CD4-positive, CD25-positive, alpha-beta regulatory T cell (primary cell): Measurements from ENCODE around the gene ARMC5. TPM values are rescaled to one million over a fixed set of nuclear protein-coding genes. Genes with fewer than 3 reads are reported as not detected.
"Not testable (repeated sequence)": the region's sequence is repeated elsewhere in the genome, so short reads cannot be mapped to it uniquely, and the experiment has no call there.

Experiments used
- ATAC-seq, 2 donors: fragments of 150-1000 bp; cut with Tn5 transposase; one replicate each; pipeline ENCODE4 v1.10.0; 2021; ENCODE audit warnings: low read depth in 2 of 2, moderate number of reproducible peaks in 2 of 2, moderate library complexity in 1 of 2
- DNase-seq, 3 donors: peaks; one replicate each; pipeline versions ENCODE4 v3.0.0 to v3.0.0-alpha.2; 2012 to 2022; ENCODE audit warnings: mixed read lengths in 1 of 3
- H3K27ac ChIP-seq: one replicate; pipeline ENCODE4 v1.7.0; 2013; ENCODE audit warnings: mild to moderate bottlenecking, low read length; ENCODE audit not compliant: insufficient read depth, poor library complexity, severe bottlenecking
- H3K27me3 ChIP-seq: one replicate; pipeline ENCODE4 v1.7.0; 2013; ENCODE audit warnings: low read length; ENCODE audit not compliant: control insufficient read depth, insufficient read depth
- H3K36me3 ChIP-seq: one replicate; pipeline ENCODE4 v1.7.0; 2013; ENCODE audit warnings: mild to moderate bottlenecking, low read length, moderate library complexity; ENCODE audit not compliant: control insufficient read depth, insufficient read depth
- H3K4me1 ChIP-seq: 2 replicates; pipeline ENCODE4 v1.7.0; 2013; ENCODE audit warnings: mild to moderate bottlenecking, low read length; ENCODE audit not compliant: insufficient read depth, control insufficient read depth, poor library complexity, severe bottlenecking
- H3K4me3 ChIP-seq: one replicate; pipeline ENCODE4 v1.7.0; 2013; ENCODE audit warnings: low read depth, mild to moderate bottlenecking, low read length, moderate library complexity
- H3K9me3 ChIP-seq, 2 experiments: 1 replicate in 1 of 2; 2 replicates in 1 of 2; pipeline ENCODE4 v1.7.0; 2013; ENCODE audit warnings: low read length in 2 of 2, mild to moderate bottlenecking in 1 of 2, moderate library complexity in 1 of 2; ENCODE audit not compliant: control insufficient read depth in 2 of 2
- H3K27ac Mint-ChIP-seq, 3 donors: one replicate each; pipeline ENCODE4 v1.8.0; 2020 to 2022; ENCODE audit warnings: mild to moderate bottlenecking in 3 of 3, mixed read lengths in 3 of 3, moderate library complexity in 2 of 3
- H3K27me3 Mint-ChIP-seq: one replicate; pipeline ENCODE4 v1.8.0; 2022; ENCODE audit warnings: mild to moderate bottlenecking, mixed read lengths
- H3K36me3 Mint-ChIP-seq: one replicate; pipeline ENCODE4 v1.8.0; 2020; ENCODE audit warnings: mixed read lengths
- H3K4me1 Mint-ChIP-seq, 4 donors: one replicate each; pipeline ENCODE4 v1.8.0; 2020 to 2022; ENCODE audit warnings: mixed read lengths in 4 of 4, mild to moderate bottlenecking in 1 of 4
- H3K4me3 Mint-ChIP-seq, 4 donors: one replicate each; pipeline ENCODE4 v1.8.0; 2020 to 2022; ENCODE audit warnings: mild to moderate bottlenecking in 4 of 4, mixed read lengths in 4 of 4, moderate library complexity in 3 of 4
- H3K9me3 Mint-ChIP-seq, 7 donors: one replicate each; pipeline ENCODE4 v1.8.0; 2020 to 2022; ENCODE audit warnings: mixed read lengths in 7 of 7, mild to moderate bottlenecking in 3 of 7, moderate library complexity in 2 of 7
- polyA plus RNA-seq, 4 donors: library from polyadenylated mRNA; unstranded; fragments of 300-500 nt; fragmentation: Illumina TruSeq; gene quantifications; one replicate each; pipeline ENCODE4 v1.2.3, GENCODE V29; 2021
- total RNA-seq: library from RNA; stranded (reverse); gene quantifications from one replicate; pipeline ENCODE4 v1.2.3, GENCODE V29; 2022

ARMC5 gene
- total and polyA plus RNA-seq, 5 donors from 2014 or later = 4.0 to 11.4 (median 5.8) TPM

DNA sequence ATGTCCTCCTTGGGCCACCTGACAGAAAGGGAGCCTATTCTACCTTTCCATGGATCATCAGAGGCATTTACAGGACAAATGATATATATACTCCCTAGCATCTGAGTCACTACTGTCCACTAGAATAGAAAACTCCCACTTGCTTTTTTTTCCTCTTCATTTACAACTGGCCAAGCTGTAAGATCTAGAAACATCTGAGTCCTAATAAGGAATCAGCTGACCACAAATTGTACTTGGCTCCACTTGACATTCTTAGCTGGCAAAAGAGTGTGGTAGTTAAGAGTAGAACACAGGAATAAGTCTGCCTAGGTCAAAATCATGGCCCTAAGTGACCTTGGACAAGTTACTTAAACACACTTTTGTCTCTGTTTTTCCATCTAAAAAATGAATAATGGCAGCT is 43.7 kb downstream of the ARMC5 start:
- no peak overlapping the region for H3K27ac ChIP-seq
- ATAC-seq (no peak), DNase-seq (no peak)
- no peaks in the 10 kb centered on the region for H3K27me3 ChIP-seq
- H3K27me3 Mint-ChIP-seq = no peaks in the 10 kb centered on the region
- no peaks in the 10 kb centered on the region for H3K9me3 Mint-ChIP-seq
- no peaks in the 10 kb centered on the region for H3K9me3 ChIP-seq
- H3K36me3 Mint-ChIP-seq = peaks cover 13% of the 10 kb centered on the region
- peak overlapping the region in 2 of 3 donors; percentile 53 to 61 for H3K27ac Mint-ChIP-seq
- H3K36me3 ChIP-seq = peaks cover 17% of the 10 kb centered on the region
- no peak overlapping the region for H3K4me3 Mint-ChIP-seq
- peaks cover 23% of the 10 kb centered on the region for H3K4me1 ChIP-seq
- no peak overlapping the region for H3K4me3 ChIP-seq
- peaks cover 21 to 48% (median 33%) of the 10 kb centered on the region in 4 donors for H3K4me1 Mint-ChIP-seq

GRCh38 chr16:31503555-31503954 is 44.3 kb downstream of the ARMC5 start:
- H3K9me3 ChIP-seq, H3K4me3 ChIP-seq, H3K27me3 ChIP-seq, DNase-seq, H3K27me3 Mint-ChIP-seq, H3K27ac Mint-ChIP-seq, H3K4me3 Mint-ChIP-seq, ATAC-seq, H3K9me3 Mint-ChIP-seq, H3K27ac ChIP-seq: not testable (repeated sequence)
- Mint-ChIP-seq H3K4me1 (peaks cover 21 to 51% (median 37%) of the 10 kb centered on the region in 4 donors), H3K36me3 (peaks cover 11% of the 10 kb centered on the region)
- H3K36me3 ChIP-seq = peaks cover 11% of the 10 kb centered on the region
- H3K4me1 ChIP-seq = peaks cover 26% of the 10 kb centered on the region

DNA sequence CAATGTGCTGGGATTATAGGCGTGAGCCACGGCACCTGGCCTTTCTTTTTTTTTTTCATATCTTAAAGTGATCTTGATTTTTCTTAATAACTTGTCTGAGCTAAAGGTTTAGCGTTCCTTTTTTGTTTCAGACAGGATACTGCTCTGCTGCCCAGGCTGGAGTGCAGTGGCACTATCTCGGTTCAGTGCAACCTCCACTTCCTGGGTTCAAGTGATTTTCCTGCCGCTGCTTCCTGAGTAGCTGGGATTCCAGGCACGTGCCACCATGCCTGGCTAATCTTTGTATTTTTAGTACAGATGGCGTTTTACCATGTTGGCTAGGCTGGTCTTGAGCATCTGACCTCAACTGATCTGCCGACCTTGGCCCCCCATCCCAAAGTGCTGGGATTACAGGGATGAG is 44.9 kb downstream of the ARMC5 start:
- Histone ChIP-seq H3K27ac (no peak overlapping the region), H3K27me3 (no peaks in the 10 kb centered on the region), H3K4me3 (no peak overlapping the region), H3K36me3 (peaks cover 6% of the 10 kb centered on the region), H3K9me3 (no peaks in the 10 kb centered on the region), H3K4me1 (peaks cover 32% of the 10 kb centered on the region)
- no peak for ATAC-seq
- Mint-ChIP-seq H3K36me3 (peaks cover 5% of the 10 kb centered on the region), H3K27ac (peak overlapping the region in 2 of 3 donors; percentile 28 to 58), H3K9me3 (no peaks in the 10 kb centered on the region), H3K27me3 (no peaks in the 10 kb centered on the region), H3K4me1 (peaks cover 24 to 57% (median 43%) of the 10 kb centered on the region in 4 donors), H3K4me3 (no peak overlapping the region)
- no peak for DNase-seq

GRCh38 chr16:31505483-31505882 is 46.2 kb downstream of the ARMC5 start:
- H3K27me3 Mint-ChIP-seq = no peaks in the 10 kb centered on the region
- ATAC-seq (no peak), DNase-seq (peak in 1 of 3 donors; percentile 63)
- H3K4me1 Mint-ChIP-seq = peaks cover 29 to 67% (median 51%) of the 10 kb centered on the region in 4 donors
- Histone ChIP-seq H3K4me1 (peaks cover 40% of the 10 kb centered on the region), H3K27ac (no peak overlapping the region), H3K27me3 (no peaks in the 10 kb centered on the region), H3K36me3 (no peaks in the 10 kb centered on the region), H3K4me3 (peak overlapping the region; percentile 19), H3K9me3 (no peaks in the 10 kb centered on the region)
- peak overlapping the region; percentile 11 to 91 (median 70) for H3K27ac Mint-ChIP-seq
- peak overlapping the region in 3 of 4 donors; percentile 32 to 97 (median 92) for H3K4me3 Mint-ChIP-seq
- H3K36me3 Mint-ChIP-seq = no peaks in the 10 kb centered on the region
- no peaks in the 10 kb centered on the region for H3K9me3 Mint-ChIP-seq

DNA sequence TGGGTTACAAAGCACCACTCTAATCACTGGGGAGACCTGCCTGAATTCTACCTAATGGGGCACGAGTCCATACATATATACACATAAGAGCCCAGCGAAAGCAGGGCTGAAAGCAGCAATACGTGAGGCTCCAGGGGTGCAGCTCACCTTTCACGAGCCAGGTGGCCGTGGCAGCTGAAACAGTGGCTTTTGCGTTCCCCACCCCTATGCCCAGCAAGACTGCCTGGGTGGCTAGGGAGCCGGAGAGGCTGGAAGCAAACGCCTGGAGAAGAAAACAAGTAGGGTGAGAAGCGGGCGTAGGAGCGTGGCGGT is 48.3 kb downstream of the ARMC5 start:
- H3K4me1 Mint-ChIP-seq = peaks cover 33 to 69% (median 48%) of the 10 kb centered on the region in 4 donors
- peak overlapping the region; percentile 91 to 97 (median 93) for H3K4me3 Mint-ChIP-seq
- peak overlapping the region; percentile 97 to 98 (median 97) for H3K27ac Mint-ChIP-seq
- ATAC-seq (no peak), DNase-seq (peak in 1 of 3 donors; percentile 28)
- Histone ChIP-seq H3K9me3 (no peaks in the 10 kb centered on the region), H3K27ac (peak overlapping the region; percentile 82), H3K36me3 (no peaks in the 10 kb centered on the region), H3K27me3 (no peaks in the 10 kb centered on the region), H3K4me3 (peak overlapping the region; percentile 66), H3K4me1 (peaks cover 40% of the 10 kb centered on the region)
- H3K9me3 Mint-ChIP-seq = peaks cover 0 to under 1% (median 0%) of the 10 kb centered on the region in 7 donors
- H3K27me3 Mint-ChIP-seq = no peaks in the 10 kb centered on the region
- H3K36me3 Mint-ChIP-seq = no peaks in the 10 kb centered on the region

DNA sequence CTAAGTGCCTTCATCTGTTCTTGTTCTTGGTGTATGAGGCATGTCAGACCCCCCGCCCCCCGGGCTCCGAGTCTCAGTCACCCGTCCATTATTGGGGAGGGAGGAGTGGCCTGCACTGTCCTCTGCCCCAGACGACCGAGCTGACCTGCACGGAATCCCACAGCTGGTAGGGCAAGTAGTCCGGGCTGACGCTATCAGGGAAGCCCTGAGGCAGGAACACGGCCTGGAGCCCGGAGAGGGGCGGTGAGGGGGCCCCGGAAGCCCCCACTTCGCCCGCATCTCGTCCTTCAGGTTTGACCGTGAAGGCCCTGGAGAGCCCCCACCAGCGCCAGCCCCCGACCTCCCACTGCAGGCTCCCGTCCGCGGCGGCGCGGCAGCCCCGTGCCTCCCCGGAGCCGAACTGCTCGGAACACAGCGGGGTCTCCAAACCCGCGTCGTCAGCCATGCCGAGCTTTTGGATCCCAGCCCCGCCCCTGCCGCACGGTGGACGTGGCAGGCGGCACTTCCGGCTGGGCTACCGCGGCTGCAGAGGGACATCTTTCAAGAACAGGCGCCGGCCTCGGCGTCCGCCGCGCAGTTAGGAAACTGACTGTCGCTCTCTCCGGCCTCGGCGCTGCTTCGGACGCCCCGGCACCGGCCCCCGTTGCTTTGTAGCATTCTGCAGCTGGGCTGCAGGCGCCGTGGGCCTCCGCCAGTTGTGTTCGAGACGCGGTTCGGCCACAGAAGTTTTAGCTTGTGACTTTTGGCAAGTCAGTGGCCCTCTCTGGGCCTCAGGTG is 48.8 kb downstream of the ARMC5 start, which contains the start of gene RUSF1:
RUSF1 (minus strand) TSS at position 463 of the 777 bp plus-strand sequence; CDS start at position 445, 18 bp downstream.
- H3K36me3 ChIP-seq = no peaks in the 10 kb centered on the region
- peak within 1 kb of the TSS; percentile 97 to 98 (median 97) for H3K27ac Mint-ChIP-seq
- H3K36me3 Mint-ChIP-seq = no peaks in the 10 kb centered on the region
- H3K9me3 ChIP-seq = no peaks in the 10 kb centered on the region
- no peaks in the 10 kb centered on the region for H3K27me3 ChIP-seq
- ATAC-seq (peak; percentile 85 to 86), DNase-seq (peak; percentile 71 to 93 (median 79))
- H3K27me3 Mint-ChIP-seq = no peaks in the 10 kb centered on the region
- H3K4me1 ChIP-seq = peaks cover 40% of the 10 kb centered on the region
- peak within 1 kb of the TSS; percentile 82 for H3K27ac ChIP-seq
- peak within 1 kb of the TSS; percentile 95 for H3K4me3 ChIP-seq
- H3K4me1 Mint-ChIP-seq = peaks cover 28 to 64% (median 49%) of the 10 kb centered on the region in 4 donors
- peaks cover 0 to 2% (median 0%) of the 10 kb centered on the region in 7 donors for H3K9me3 Mint-ChIP-seq
- peak within 1 kb of the TSS; percentile 91 to 97 (median 93) for H3K4me3 Mint-ChIP-seq

- no peak for ATAC-seq
- Histone ChIP-seq H3K4me3 (peak overlapping the region; percentile 95), H3K36me3 (no peaks in the 10 kb centered on the region), H3K27ac (peak overlapping the region; percentile 82), H3K4me1 (peaks cover 40% of the 10 kb centered on the region), H3K27me3 (no peaks in the 10 kb centered on the region), H3K9me3 (no peaks in the 10 kb centered on the region)
- Mint-ChIP-seq H3K9me3 (peaks cover 0 to 2% (median 0%) of the 10 kb centered on the region in 7 donors), H3K27me3 (no peaks in the 10 kb centered on the region), H3K4me3 (peak overlapping the region; percentile 91 to 97 (median 93)), H3K4me1 (peaks cover 27 to 64% (median 49%) of the 10 kb centered on the region in 4 donors), H3K36me3 (no peaks in the 10 kb centered on the region), H3K27ac (peak overlapping the region; percentile 97 to 98 (median 97))
- DNase-seq = no peak
Observed at GRCh38 chr16:31508706-31509195, 49.5 kb downstream of the ARMC5 start.
